Dendritic cell treated with granulocyte-macrophage colony-stimulating factor and Interleukin-4, amounts not matched to agents 40 ng/mL and 50 ng/mL, for 4 days (primary cell): ENCODE measurements around the gene AREL1.

Experiments
- H3K27ac Mint-ChIP-seq: one replicate; pipeline ENCODE4 v1.8.0; 2022; ENCODE audit warnings: mild to moderate bottlenecking, mixed read lengths
- H3K27me3 Mint-ChIP-seq: one replicate; pipeline ENCODE4 v1.8.0; 2022; ENCODE audit warnings: mild to moderate bottlenecking, mixed read lengths
- H3K36me3 Mint-ChIP-seq: one replicate; pipeline ENCODE4 v1.8.0; 2022; ENCODE audit warnings: low read depth, mixed read lengths
- H3K4me1 Mint-ChIP-seq: one replicate; pipeline ENCODE4 v1.8.0; 2022; ENCODE audit warnings: low read depth, mixed read lengths
- H3K4me3 Mint-ChIP-seq: one replicate; pipeline ENCODE4 v1.8.0; 2022; ENCODE audit warnings: mild to moderate bottlenecking, moderate library complexity, mixed read lengths
- H3K9me3 Mint-ChIP-seq: one replicate; pipeline ENCODE4 v1.8.0; 2022; ENCODE audit warnings: mixed read lengths
- intact Hi-C: fragments of 100-400 bp; cut with micrococcal nuclease; formaldehyde crosslinking; loops from one replicate; pipeline ENCODE4 v1.15.0; 2022

The AREL1 gene

DNA sequence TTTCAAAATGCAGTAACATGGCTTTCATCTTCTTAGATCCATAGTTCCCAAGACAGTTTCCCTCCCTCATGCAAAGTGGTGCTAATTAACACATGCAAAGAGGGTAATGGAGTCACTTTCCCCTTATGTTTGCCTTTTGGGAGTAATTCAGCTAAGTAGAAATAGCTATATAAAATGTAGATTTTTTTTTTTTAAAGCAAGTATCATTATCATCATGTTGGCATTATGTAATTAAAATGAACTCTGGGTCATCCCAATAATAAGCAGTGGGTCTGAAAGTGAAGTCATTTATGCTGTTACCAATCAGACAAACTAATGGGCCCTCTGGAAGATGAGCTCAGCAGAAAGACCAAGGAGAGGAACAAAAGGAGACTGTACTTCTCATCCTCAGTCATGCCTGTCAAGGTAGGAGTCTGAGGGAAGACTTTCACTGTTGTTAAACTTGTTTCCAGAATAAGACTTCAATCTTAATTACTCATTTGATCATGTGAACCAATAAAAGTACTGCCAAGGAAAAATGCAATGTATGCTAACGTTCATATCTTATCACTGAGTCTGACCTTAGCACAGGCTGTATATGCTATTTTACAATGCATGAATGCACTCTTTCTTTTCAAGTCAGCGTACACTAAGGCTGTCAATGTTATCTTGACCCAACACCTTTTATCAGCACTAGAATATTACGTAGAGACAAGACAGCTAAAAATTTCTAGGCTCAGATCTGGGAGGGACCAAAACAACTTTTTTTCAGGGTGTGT, 26.8 kb downstream of the AREL1 start:
- intact Hi-C loops = no loop called here
- no peaks in the 10 kb centered on the region for H3K27me3 Mint-ChIP-seq
- H3K36me3 Mint-ChIP-seq = peaks cover 78% of the 10 kb centered on the region
- H3K4me1 Mint-ChIP-seq = peaks cover 31% of the 10 kb centered on the region
- no peaks in the 10 kb centered on the region for H3K9me3 Mint-ChIP-seq
- no peak overlapping the region for H3K27ac Mint-ChIP-seq
- H3K4me3 Mint-ChIP-seq = no peak overlapping the region

DNA sequence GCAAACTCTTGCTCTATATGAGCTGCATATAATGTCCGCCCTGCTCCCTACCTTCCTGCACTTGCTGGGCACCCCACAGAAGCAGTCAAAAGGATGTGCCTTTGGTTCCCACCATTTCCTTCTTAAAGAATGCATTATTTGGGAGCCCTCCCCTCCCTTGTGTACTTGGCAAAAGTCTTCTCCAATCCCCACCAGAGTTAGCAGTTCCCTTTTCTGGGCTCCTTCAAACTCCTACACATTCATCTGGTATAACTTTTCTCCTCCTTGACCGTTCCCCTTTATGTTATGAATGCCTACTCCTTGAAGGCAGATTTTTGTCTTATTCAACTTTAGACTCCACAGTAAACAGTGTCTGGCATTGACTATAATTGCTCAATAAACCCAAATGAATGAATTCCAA, 27.8 kb downstream of the AREL1 start:
- peaks cover 31% of the 10 kb centered on the region for H3K4me1 Mint-ChIP-seq
- H3K9me3 Mint-ChIP-seq = no peaks in the 10 kb centered on the region
- intact Hi-C loops = no loop called here
- no peaks in the 10 kb centered on the region for H3K27me3 Mint-ChIP-seq
- peaks cover 77% of the 10 kb centered on the region for H3K36me3 Mint-ChIP-seq
- peak overlapping the region; percentile 65 for H3K27ac Mint-ChIP-seq
- H3K4me3 Mint-ChIP-seq = no peak overlapping the region

DNA sequence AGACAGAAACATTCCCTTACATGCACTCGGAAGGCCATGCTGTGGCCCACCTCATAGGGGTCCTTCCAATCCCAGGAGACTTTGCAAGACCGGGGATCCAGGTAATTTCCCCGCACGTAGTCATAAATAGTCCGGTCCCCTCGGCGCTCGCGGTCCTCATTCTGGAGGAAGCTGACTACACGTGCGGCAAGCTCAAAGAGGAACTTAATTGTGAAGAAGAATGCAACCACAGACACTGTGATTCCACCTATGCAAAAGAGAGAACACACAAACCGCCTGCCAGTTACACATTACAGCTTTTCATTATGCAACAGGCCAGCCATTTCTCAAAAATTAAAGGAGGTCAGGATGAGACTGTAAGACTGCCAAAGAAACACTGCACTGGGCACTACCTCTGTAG, 28.4 kb downstream of the AREL1 start:
- H3K9me3 Mint-ChIP-seq = no peaks in the 10 kb centered on the region
- peaks cover 31% of the 10 kb centered on the region for H3K4me1 Mint-ChIP-seq
- intact Hi-C loops = no loop called here
- H3K27me3 Mint-ChIP-seq = no peaks in the 10 kb centered on the region
- peaks cover 77% of the 10 kb centered on the region for H3K36me3 Mint-ChIP-seq
- H3K4me3 Mint-ChIP-seq = no peak overlapping the region
- no peak overlapping the region for H3K27ac Mint-ChIP-seq

DNA sequence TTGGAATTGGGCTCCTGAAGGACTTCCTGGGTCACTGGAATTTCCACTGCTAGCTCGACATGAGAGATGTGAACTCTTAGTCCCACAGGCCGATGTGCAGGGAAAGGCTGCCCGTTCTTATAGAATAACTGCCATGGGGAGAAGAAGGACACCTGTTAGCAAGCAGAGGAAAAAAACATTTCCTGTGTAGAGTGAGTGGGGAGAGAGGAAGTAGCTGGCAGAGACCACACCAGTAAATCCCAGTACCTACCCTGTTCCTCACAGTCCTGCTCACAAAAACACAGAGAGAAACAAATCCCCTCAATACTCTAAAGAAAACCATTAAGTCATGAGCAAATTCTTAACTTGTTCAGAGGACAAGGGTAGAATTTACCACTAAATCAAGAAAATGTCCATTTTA, 29.5 kb downstream of the AREL1 start:
- Mint-ChIP-seq H3K27me3 (no peaks in the 10 kb centered on the region), H3K4me1 (peaks cover 31% of the 10 kb centered on the region), H3K9me3 (no peaks in the 10 kb centered on the region), H3K27ac (no peak overlapping the region), H3K36me3 (peaks cover 77% of the 10 kb centered on the region), H3K4me3 (no peak overlapping the region)
- intact Hi-C loops = no loop called here

DNA sequence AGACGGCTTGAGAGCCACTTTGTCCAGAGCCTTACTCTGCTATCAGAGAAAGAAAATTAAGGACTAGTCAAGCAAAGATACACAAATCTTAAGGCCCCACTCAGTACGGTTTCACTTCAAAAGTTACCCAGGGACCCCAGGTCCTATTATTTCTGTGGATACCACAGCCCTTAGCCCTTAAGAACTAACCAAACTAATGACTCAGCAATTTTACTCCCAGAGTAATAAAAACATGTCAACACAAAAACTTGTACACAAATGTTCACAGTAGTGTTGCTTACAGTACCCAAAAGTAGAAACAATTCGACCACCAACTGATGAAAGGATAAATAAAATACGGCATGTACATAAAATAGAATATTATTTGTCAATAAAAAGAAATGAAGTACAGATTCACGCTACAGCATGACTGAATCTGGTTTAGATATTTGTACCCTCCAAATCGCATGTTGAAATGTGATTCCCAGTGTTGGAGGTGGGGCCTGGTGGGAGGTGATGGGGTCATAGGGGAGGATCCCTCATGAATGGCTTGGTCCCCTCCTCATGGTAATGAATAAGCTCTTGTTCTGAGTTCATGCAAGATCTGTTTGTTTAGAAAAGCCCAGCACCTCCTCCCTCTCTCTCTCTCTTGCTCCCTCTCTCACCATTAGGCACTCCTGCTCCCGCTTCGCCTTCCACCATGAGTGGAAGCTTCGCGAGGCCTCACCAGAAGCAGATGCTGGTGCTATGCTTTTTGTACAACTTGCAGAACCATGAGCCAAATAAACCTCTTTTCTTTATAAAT, 30.5 kb downstream of the AREL1 start:
- Mint-ChIP-seq H3K27me3 (no peaks in the 10 kb centered on the region), H3K36me3 (peaks cover 80% of the 10 kb centered on the region), H3K4me1 (peaks cover 31% of the 10 kb centered on the region), H3K4me3 (no peak overlapping the region), H3K9me3 (no peaks in the 10 kb centered on the region), H3K27ac (no peak overlapping the region)
- intact Hi-C loops = no loop called here

DNA sequence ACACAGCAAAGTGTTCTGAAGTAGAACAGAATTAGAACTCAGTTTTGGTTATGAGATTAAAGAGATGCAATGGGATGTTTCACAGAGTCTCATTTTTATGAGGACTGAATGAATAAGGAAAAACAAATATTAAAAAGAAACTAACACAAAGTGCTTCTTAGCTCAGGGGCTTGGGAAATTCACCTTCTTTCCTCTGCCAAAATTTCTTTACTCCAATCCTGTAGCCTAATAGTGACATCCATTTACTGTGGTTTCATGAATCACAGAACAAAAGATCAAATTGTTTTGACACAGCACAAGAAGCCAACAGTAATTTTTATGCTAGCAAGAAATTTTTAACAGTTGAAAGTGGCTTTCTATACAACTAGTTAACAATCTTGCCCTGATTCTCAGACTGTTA, 37.7 kb downstream of the AREL1 start:
- peaks cover 99% of the 10 kb centered on the region for H3K36me3 Mint-ChIP-seq
- no peak overlapping the region for H3K4me3 Mint-ChIP-seq
- no peak overlapping the region for H3K27ac Mint-ChIP-seq
- H3K4me1 Mint-ChIP-seq = peaks cover 8% of the 10 kb centered on the region
- intact Hi-C loops = no loop called here
- no peaks in the 10 kb centered on the region for H3K27me3 Mint-ChIP-seq
- H3K9me3 Mint-ChIP-seq = no peaks in the 10 kb centered on the region

DNA sequence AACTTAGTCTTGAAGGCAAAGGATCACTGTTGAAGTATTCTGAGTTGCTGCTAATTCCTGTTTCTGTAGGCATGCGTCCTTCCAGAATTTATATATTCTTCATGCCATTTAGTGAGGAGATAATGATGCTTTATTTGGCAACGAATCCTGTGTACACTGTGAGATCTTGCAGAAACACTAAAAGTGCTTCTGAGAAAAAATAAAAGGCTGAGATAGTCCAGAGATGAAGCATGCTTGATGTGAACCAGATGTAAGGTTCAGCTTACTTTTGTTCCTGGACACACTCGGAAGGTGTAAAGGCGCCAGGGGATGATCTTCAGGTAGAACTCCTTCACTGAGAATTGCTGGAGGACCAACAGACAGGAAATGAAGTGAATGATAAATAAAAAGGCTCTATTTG, 39.1 kb downstream of the AREL1 start:
- H3K9me3 Mint-ChIP-seq = no peaks in the 10 kb centered on the region
- no peaks in the 10 kb centered on the region for H3K27me3 Mint-ChIP-seq
- no peak overlapping the region for H3K4me3 Mint-ChIP-seq
- H3K4me1 Mint-ChIP-seq = peaks cover 8% of the 10 kb centered on the region
- intact Hi-C loops = no loop called here
- peaks cover 99% of the 10 kb centered on the region for H3K36me3 Mint-ChIP-seq
- H3K27ac Mint-ChIP-seq = no peak overlapping the region

DNA sequence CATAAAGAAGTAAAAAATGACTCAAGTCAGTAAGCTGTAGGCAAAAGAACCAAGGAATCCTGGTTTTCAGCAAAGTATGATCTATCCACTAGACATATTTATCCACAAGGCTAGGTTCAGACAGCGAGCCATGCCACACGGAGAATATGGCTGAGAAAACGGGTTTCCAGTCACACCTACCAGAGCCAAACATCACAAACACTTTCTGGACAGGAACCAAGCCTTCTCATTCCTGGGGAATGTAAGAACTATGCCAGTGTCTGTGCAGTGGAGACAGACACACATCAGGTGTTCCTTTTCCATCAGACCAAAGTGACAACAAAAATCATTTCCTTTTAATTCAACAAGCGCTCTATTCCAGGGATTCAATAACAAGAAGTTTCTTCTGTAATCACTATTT, 41.1 kb downstream of the AREL1 start:
- intact Hi-C loops = no loop called here
- H3K36me3 Mint-ChIP-seq = peaks cover 96% of the 10 kb centered on the region
- no peaks in the 10 kb centered on the region for H3K27me3 Mint-ChIP-seq
- H3K27ac Mint-ChIP-seq = no peak overlapping the region
- H3K9me3 Mint-ChIP-seq = no peaks in the 10 kb centered on the region
- no peak overlapping the region for H3K4me3 Mint-ChIP-seq
- H3K4me1 Mint-ChIP-seq = peaks cover 8% of the 10 kb centered on the region

DNA sequence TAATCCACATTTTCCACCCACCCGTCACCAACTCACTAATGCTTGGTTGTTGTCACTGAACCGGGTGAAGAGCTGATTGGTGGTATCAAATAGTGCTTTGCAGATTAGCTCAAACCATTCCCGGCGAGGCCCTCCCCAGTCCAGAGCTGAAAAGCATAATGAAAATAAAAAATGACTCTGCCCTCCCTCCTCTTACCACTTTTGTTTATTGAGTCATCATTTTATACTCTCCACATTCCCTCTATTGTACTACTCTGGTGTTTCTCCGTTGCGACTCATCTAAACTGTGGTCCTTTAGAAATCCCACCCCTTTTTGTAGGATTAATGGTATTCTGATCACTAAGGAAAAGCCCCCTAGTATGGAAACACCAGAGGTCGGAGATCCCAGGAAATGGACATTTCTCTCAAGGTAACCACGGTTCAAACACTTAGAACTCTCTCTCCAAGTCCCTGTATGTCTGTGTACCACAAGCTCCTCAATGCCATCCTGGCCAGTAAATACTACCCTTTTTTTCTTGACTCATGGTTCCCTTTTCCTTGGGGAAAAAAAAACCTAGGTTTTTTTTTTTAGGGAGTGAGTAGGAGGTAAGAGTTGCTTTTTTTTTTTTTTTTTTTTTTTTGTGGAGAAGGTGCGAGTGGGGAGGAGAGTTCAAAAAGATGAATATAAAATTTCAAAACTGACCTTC, 42.0 kb downstream of the AREL1 start:
- intact Hi-C loops = no loop called here
- H3K36me3 Mint-ChIP-seq = peaks cover 96% of the 10 kb centered on the region
- H3K9me3 Mint-ChIP-seq = no peaks in the 10 kb centered on the region

DNA sequence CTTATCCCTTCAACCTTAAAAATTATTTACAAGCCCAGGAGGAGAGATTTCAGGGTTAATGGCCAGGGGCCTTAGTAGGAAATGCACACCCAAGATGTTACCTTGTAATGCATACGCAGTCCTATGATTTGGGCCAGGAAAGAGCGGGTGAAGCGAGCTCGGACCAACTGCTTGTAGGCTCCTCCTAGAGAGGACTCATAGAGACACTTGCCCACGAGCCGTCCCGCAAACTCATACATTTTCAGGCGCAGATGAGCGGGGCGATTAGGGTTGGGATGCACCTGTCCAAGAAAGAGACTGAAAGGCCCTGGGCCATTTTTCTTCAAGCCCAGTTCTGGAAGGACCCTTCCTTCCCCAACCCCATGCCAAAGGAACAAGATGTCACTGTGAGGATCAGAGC, 43.0 kb downstream of the AREL1 start:
- no peaks in the 10 kb centered on the region for H3K27me3 Mint-ChIP-seq
- peaks cover 96% of the 10 kb centered on the region for H3K36me3 Mint-ChIP-seq
- intact Hi-C loops = no loop called here
- H3K27ac Mint-ChIP-seq = no peak overlapping the region
- H3K4me1 Mint-ChIP-seq = peaks cover 8% of the 10 kb centered on the region
- H3K9me3 Mint-ChIP-seq = no peaks in the 10 kb centered on the region
- no peak overlapping the region for H3K4me3 Mint-ChIP-seq

More for the DNA sequence above, 42.0 kb downstream of the AREL1 start:
- no peaks in the 10 kb centered on the region for H3K27me3 Mint-ChIP-seq
- H3K27ac Mint-ChIP-seq = no peak overlapping the region
- H3K4me3 Mint-ChIP-seq = no peak overlapping the region
- peaks cover 8% of the 10 kb centered on the region for H3K4me1 Mint-ChIP-seq

DNA sequence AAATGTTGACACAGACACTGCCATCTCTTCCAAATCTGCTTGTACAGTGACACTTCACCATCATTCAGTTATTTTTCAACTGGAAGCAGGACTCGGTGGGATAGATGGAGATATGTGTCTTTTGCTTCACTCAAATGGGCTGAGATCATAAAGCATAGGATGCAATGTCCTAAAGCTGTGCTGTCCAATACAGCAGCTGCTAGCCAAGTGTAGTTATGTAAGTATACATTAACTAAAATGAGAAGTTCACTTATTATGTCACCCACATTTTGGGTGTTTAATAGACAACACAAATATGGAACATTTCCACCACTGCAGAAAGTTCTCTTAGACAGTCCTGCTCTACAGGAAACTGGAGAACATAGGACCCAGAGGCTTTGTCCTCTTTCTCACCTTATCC, 43.6 kb downstream of the AREL1 start:
- intact Hi-C loops = no loop called here
- Mint-ChIP-seq H3K4me3 (no peak overlapping the region), H3K27me3 (no peaks in the 10 kb centered on the region), H3K27ac (no peak overlapping the region), H3K9me3 (no peaks in the 10 kb centered on the region), H3K4me1 (peaks cover 8% of the 10 kb centered on the region), H3K36me3 (peaks cover 96% of the 10 kb centered on the region)

DNA sequence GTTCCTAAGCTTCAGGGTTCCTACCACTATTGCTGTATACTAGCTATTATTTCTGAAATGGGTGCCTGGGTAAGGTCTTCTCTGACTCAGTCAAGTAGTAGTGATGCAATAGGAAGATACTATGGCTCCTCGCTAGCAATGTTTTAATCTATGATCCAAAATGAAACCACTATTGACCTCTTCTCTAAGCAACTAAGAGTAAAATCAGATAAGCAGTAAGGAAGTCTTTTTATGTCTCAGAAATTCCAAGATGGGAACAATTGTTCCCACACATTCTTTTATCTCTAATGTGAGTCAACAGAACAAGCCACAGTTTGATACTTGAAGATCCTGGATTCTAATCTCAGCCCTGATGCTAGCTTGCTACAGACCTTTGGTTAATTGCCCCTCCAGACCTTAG, 45.1 kb downstream of the AREL1 start:
- H3K27me3 Mint-ChIP-seq = no peaks in the 10 kb centered on the region
- H3K9me3 Mint-ChIP-seq = no peaks in the 10 kb centered on the region
- intact Hi-C loops = no loop called here
- H3K4me3 Mint-ChIP-seq = no peak overlapping the region
- H3K36me3 Mint-ChIP-seq = peaks cover 96% of the 10 kb centered on the region
- no peak overlapping the region for H3K27ac Mint-ChIP-seq
- peaks cover 8% of the 10 kb centered on the region for H3K4me1 Mint-ChIP-seq

DNA sequence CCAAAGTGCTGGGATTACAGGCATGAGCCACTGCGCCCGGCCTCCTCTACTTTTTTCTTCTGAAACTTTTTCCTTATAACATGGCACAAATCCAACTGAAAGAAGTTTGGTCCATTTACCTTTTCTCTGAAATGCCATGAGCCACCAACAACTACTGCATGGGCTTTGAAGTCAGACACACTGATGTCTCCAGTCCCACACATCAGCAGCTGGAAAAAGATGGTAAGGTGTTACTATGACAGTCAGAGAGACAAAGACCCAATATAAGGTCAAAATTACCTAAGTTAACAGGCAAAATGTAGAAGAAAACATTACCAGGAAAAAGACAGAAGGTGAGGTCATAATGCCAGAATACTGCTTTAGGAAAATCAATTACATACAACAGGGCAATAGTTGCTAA, 48.2 kb downstream of the AREL1 start:
- H3K27me3 Mint-ChIP-seq = no peaks in the 10 kb centered on the region
- intact Hi-C loops = no loop called here

DNA sequence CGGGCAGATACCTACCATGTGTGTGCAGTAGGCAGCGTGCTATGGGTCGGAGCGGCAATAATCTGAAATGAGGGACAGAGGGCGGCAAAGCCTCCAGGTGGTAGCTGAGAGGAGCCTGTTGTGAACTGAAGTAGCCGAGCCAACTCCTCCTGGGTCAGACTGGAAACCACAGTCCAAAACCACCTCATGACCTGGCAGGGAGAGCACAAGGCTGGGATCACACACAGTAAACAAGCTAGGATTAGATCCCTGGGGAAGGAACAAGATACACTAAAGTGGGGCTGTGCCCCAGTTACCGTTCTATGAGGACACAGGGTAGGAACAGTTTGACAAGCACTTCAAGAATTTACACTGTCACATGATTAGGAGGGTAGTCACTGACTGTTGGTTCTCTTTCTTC, 49.0 kb downstream of the AREL1 start:
- Mint-ChIP-seq H3K27ac (no peak overlapping the region), H3K27me3 (no peaks in the 10 kb centered on the region), H3K36me3 (peaks cover 97% of the 10 kb centered on the region)

More for the DNA sequence above, 48.2 kb downstream of the AREL1 start:
- H3K9me3 Mint-ChIP-seq = no peaks in the 10 kb centered on the region
- H3K4me1 Mint-ChIP-seq = no peaks in the 10 kb centered on the region
- no peak overlapping the region for H3K4me3 Mint-ChIP-seq
- H3K27ac Mint-ChIP-seq = no peak overlapping the region
- H3K36me3 Mint-ChIP-seq = peaks cover 97% of the 10 kb centered on the region

More for the DNA sequence above, 49.0 kb downstream of the AREL1 start:
- Mint-ChIP-seq H3K4me3 (no peak overlapping the region), H3K9me3 (no peaks in the 10 kb centered on the region), H3K4me1 (no peaks in the 10 kb centered on the region)
- intact Hi-C loops = no loop called here
